HG03575 (cell line): ENCODE data around the gene SLC29A4.
"Not testable (repeated sequence)": the region's sequence is repeated elsewhere in the genome, so short reads cannot be mapped to it uniquely, and the experiment has no call there.

Experiments
- ATAC-seq: cut with Tn5 transposase; IDR thresholded peaks from one replicate; pipeline ENCODE4 v1.9.1; 2021; ENCODE audit not compliant: unreplicated experiment, insufficient number of reproducible peaks, low FRiP score; ENCODE audit errors: extremely low read depth

SLC29A4 gene

DNA sequence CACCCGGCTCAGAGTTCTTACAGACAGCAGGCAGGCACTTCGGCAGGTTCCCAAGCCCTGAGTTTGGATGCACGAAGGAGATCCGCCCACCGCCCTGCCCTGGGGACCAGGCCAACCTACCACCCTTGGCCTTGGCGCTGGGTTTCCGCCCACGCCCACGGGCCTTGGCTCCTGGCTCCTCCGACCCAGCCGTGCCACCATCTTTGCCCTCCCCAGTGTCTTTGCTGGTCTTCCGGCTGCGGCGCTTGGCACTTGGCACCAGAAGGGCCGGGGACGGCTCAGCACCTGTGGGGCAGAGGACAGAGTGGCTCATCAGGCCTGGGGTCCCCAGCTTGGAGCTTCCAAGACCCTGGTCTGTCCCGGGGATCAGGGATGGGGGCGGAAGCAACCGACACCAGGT, 32.1 kb downstream of the SLC29A4 start:
- ATAC-seq, result no peak

DNA sequence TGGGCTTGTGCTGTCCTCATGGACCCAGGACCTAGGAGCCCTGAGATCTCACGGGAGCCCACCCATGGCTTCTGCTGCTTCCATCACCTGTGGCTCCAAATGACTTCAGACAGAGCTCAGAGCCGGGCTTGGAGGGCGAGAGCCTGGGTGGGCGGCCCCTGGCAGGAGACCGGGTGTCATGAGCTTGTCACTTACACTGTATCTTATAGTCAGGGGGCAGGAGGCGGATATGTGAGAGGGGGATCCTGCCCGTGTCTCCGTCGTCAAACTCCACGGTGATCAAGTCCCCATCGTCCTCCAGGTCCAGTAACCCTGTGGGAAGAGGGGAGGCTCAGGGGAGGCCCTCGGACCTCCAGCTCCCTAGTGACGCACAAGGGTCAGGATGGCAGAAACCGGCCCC, 33.0 kb downstream of the SLC29A4 start:
- no peak for ATAC-seq

DNA sequence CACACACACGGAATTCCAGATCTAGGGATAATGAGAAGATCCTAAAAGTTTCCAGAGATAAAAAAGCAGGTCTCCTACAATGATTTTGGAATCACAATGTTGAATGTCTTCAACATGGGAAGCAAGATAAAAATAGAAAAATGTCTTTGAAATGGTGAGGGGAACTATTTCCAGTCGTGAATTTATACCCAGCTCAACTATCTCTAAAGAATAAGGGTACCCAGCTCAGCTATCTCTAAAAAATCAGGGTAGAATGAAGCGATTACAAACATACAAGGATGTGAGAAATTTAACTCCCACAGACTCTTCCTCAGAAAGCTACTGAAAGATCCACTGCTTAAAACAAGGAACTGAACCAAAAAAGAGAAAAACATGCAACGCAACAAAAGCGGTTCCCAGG, 35.9 kb downstream of the SLC29A4 start:
- ATAC-seq, result not testable (repeated sequence)

DNA sequence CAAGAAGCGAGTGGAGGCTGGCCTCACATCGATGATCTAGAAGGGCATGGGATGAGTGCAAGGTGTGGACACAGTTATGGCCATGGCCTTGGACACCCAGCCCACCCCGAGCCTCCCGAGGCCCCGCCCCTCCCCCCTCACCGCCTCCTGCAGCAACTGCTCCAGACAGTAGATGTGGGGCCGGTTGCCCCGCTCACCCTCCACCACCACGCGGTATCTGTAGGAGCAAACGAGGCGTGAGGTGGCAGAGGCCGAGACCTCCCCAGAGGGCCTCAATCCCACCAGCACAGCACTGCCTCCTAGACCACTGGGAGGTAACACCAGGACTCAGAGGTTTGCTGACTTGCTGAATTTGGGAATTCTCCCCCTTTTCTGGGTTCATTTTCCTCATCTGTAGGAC, 37.6 kb downstream of the SLC29A4 start:
- no peak for ATAC-seq

DNA sequence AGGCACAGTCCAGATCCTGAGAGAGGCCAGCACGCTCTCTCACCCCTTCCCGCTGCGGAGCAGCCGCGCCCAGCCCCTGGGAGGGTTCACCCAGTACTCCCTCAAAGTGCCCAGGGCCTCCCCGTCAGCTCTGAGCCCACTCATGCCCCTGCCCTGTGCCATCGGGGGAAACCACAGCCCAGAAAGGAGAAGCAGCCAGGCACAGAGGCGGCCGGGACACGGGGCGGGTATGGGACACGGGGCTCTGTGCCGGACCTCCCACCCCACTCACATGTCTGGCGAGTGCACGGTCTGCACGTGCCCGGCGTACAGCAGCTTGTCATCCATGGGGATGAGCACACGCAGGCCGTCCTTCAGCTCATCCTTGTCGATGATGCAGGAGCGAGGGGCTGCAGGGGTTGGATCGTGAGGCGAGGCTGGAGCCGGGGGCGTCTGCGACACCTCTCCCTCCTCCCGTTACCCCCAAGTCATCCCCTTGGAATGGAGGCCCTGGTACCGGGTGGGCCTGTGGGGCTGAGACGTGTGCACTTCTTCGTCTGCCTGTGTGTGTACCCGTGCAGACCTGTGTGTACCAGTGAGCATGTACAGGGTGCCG, 38.2 kb downstream of the SLC29A4 start:
- no peak for ATAC-seq

DNA sequence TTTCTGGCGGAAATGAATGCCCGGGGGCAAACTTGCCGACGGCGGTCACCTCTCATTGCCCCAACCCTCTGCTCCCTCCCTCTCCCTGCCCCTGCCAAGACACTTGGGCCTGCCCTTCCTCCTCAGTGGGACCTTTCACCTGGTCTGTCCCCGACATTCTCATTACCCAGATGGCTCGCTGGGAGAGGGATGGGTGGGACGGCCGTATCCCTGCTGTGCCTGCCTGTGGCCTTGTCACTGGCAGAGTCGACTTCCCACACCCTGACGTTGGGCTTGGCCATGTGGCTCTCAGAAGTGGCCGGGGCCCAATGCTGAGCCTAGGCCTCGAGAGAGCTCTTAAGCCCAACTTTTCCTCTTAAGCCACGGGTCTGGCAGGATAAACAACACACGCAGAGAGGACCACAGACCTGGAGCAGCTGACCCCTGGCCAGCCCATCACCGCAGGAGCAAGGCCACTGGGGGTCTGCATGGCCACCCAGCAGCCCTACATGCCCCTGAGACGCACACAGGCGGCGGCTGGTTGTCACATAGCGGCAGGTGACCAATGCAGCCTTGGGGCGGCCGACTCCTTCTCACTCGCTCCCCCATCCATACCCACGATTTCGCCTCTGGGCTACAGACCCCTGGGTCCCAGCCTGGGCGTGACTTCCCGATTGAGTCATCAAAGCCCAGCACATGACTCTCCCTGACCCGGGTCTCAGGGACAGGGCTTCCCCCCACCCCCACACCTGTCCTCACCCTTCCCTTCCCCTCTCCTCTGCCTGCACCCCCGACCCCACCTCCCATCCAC, 40.1 kb downstream of the SLC29A4 start:
- ATAC-seq, result no peak

DNA sequence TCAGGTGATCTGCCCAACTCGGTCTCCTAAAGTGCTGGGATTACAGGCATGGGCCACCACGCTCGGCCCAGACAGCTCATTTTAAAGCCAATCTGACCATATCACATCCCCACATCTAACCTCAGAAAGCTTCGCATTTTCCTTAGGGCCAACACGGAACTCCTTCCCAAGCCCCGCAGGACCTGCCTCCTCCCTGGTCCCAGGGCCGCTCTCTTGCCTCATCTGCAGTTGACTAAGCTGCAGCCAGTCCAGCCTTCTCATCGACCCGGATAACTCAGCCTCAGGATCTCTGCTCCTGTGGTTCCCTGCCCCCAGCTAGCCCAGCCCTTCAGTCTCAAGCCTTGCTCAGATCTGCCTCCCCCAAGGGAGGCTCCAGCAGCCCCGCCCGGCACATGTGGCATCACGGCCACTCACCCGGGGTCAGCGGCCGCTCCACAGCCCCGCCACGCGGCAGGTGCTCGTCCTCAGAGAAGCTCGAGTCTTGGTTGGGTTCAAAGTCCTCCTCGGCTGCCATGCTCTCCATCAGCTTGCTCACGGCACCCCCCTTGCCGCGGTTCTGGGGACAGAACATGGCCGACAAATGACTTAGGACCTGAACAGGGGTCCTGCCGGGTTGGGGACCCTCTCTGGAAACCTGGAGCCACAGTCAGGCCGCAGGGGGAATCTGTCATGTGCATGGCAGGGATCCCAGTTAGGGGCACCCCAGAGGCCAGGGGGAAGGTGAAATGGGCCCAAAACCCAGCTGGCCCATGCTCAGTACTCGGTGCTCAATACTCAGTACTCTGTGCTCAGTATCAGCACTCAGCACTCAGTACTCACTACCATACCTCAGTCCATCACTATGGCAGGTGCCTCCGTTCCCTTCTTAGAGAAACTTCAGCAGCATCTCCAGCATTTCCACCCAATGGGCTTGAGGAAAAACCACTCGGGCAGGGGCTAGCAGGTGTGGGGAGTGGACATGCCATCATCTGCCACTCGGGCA, 41.3 kb downstream of the SLC29A4 start:
- ATAC-seq, result not testable (repeated sequence)

DNA sequence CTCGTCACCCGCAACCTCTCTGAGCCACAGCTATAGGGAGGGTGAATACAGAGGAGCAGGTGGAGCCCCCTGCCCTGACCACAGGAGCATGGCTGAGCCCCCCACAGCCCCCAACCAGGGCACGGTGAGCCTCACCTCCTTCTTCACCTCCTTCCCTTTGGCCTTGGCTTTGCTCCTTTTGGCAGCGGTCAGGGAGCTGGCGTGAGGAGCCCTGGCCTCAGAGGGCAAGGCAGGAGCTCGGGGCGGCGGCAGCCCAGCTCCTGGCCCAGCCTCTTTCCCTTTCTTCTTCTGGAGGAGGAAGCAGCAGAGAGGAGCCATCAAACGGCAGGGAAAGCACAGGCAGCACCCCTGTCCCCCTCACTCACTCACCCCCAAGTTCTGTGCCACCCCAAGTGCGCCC, 42.2 kb downstream of the SLC29A4 start:
- ATAC-seq, result no peak

DNA sequence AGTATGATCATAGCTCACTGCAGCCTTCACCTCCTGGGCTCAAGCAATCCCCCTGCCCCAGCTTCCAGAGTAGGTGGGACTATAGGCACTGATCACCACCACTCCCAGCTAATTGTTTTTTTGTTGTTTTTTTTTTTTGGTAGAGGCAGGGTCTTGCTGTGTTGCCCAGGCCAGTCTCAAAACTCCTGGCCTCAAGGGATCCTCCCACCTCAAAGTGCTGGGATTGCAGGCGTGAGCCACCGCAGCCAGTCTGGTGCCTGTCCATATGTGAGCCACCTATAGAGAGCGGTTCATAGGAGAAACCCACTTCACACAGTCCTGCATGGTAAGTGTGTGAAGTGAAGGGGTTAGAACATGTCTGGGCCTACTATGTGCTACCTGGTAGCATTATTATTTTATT, 47.5 kb downstream of the SLC29A4 start:
- ATAC-seq, result no peak

DNA sequence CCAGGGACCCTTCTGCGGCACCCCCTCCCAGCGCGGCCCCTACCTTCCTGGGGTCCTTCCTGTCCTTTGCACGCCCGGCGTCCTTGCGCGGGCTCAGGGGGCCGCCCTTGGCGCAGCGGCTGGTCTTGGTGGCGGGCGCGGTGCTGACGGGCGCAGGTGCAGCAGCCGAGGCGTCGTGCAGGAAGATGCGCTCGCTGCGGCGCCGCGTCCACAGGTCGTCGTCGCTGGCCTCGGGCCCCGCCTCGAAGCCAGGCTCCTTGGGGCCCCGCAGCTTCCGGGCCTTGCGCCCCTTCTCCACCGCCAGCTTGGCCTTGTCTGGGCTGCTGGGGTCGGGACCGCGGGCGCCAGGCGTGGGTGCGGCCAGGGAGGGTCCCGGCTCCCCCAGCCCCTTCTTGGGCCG, 49.8 kb downstream of the SLC29A4 start:
- no peak for ATAC-seq

DNA sequence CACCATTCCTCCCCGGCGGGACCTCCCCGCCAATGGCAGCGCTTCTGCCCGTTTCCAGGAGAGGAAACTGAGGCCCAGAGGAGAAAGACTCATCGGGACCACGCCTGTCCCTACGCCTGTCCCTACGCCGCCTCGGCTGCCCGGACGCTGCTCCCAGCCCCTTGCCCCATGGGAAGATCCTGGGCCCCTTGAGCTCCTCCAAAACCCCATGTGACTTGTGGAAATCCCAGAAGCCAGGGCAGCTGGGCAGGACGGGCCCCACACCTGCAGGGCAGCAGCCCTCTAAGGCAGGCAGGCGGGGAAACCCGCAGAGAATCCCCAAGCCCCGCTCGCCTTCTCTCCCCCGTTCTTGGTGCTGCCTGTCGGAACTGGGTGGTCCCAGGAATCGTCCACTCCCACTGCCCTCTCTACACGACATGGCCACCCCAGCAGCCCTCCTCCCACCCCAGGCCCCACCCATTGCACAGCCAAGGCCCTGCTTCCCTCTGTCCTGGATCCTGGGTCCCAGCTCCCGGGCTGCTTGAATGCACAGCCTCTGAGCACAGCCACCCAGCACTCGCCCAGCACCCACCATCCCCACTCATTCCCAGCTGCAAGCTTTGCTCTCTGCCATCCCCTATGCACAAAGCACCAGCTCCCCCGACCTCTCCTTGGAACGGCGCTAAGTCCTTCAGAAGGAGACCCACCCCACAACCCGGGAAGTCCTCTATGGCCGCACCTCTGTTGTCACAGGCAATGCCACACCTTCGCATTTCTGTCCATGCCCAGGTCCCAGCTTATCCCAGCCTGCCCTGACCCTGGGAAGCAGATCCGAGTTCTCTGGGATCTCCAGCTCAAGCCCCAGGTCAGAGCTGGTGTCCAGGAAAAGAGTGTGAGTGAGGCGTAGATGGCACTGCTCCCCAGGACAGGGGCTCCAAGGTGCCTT, 50.6 kb downstream of the SLC29A4 start:
- ATAC-seq, result no peak

DNA sequence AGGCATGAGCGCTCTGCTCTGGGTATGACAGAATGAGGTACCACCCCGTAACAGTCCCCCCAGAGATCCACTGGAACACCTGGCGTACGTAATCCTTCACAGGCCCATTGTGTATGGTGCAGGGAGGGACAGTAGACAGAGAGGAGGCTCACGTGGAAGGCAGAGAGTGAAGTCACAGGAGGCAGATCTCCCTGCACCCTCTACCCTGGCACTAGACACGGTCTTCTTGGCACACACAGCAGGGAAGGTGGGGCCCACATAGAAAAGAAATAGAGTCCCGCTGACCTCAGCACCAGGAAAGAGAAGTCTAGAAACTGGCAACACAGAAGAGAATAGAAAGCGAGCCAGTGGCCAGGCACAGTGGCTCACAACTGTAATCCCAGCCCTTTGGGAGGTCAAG, 51.9 kb downstream of the SLC29A4 start:
- no peak for ATAC-seq

DNA sequence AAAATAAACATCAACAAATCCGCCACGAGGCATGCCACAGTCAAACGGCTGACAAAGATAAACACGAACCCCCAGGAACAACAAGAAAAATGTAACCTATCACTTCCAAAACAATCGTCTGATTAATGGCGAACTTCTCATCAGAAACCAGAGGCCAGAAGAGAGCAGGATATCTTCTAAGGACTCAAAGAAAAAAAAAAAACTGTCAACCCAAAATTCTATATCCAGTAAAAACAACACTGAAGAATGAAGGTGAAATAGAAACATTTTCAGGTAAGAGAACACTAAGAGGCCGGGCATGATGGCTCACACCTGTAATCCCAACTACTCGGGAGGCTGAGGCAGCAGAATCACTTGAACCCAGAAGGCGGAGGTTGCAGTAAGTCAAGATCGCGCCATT, 54.3 kb downstream of the SLC29A4 start:
- no peak for ATAC-seq

DNA sequence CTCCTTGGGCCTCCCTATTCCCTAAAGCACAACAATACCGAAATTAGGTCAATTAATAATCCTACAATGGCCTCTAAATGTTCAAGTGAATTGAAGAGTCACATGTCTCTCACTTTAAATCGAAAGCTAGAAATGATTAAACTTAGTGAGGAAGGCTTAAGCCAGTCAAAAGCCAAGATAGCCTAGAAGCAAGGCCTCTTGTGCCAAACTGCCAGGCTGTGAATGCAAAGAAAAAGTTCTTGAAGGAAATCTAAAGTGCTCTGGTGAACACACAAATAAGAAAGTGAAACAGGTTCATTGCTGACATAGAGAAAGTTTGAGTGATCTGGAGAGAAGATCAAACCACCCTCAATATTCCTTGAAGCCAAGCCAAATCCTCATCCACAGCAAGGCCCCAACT, 57.2 kb downstream of the SLC29A4 start:
- no peak for ATAC-seq

DNA sequence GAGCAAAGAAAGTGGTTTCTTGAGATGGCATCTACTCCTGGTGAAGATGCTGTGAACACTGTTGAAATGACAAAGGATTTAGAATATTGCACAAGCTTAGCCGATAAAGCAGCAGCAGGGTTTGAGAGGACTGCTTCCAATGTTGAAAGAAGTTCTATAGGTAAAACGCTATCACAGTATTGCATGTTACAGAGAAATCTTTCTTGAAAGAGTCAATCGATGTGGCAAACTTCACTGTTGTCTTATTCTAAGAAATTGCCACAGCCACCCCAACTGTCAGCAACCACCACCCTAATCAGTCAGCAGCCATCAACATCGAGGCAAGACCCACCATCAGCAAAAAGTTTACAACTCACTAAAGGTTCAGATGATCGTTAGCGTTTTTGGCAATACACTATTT, 59.9 kb downstream of the SLC29A4 start:
- ATAC-seq, result no peak

DNA sequence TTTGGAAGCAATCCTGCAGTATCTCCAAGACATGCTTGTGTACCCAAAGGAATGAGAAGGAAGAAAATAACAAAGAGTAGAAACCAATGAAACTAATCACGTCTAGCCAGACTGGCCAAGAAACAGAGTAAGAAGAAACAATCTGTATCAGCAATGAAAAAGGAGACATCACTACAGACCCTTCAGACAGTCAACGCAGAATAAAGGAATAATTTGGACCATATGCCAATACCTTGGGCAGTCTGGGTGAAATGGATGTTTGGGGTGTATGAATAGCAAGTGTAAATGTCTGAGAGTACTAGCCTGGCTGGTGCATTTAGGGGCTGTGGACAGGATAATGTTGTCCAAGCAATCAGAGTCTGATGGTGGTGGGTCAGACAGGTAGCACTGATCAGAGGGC, 61.1 kb downstream of the SLC29A4 start:
- ATAC-seq, result no peak

DNA sequence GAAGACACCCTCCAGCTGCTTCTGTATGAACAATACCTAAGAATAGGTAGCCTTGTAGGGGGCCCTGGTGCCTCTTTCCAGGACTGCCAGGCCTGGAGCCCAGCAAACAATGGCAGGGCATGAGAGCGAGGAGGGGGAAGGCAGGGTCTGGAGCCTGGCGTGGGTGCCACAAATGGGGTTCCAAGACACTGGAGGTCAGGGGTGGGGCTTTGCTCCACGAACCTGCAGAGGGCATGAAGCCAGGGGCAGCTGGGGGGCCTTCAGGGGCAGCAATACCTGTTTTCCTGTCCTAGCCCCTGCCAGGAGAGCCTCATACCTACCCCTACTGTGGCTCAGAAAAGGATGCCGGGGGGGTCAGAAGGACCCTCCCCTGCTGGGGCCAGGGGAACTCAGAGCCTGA, 61.6 kb downstream of the SLC29A4 start:
- ATAC-seq, result no peak

DNA sequence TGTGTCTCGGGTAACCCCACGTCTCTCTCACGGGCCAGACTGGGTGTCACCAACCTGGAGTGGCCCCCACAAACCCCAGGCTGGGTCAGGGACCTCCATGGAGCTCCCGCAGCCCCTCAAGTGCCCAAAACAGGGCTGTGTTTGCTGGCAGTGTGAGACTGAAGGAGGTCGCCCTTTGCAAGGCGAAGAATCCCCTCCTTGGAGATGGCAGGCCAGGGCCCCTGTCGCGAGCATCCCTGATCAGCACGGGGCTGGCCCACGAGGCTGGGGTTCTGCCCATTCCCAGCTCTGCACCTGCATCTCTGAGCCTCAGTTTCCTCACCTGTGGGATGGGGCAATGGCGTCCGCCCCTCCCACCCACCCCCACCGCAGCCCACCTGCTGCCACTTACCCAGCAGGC, 62.4 kb downstream of the SLC29A4 start:
- ATAC-seq, result no peak

DNA sequence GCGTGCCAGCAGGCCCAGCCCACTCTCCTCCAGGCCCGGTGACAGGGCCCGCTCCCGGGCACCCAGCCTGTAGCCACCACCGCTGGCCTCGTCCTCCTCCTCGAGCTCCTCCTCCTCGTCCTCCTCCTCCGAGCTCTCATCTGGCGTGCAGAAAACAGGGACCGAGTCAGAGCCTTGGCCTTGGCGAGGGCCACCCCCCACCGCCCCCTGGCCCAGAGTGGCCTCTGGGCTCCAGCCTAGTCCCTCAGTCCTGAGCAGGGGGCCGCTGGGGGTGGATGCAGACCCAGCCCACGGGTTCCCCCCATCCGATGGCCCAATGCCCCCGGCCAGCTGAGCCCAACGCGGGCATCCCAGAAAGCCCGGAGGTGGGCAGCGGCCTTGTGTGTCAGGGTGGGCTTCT, 62.9 kb downstream of the SLC29A4 start:
- ATAC-seq, result no peak
